DMS53 treated with DMSO at 0.1 percent for 48 hours (cell line): Measurements from ENCODE around the gene DCP2.

Source experiments
- DNase-seq: peaks from one replicate; lab custom pipeline; 2025; ENCODE audit not compliant: unreplicated experiment; lab: John Stamatoyannopoulos, UW

DCP2 gene

GRCh38 chr5:113062869-113063508, 86.4 kb downstream of the DCP2 start:
- no peak for DNase-seq

- DNase-seq, result no peak
Measured at GRCh38 chr5:113063927-113064326, 87.3 kb downstream of the DCP2 start.

DNA sequence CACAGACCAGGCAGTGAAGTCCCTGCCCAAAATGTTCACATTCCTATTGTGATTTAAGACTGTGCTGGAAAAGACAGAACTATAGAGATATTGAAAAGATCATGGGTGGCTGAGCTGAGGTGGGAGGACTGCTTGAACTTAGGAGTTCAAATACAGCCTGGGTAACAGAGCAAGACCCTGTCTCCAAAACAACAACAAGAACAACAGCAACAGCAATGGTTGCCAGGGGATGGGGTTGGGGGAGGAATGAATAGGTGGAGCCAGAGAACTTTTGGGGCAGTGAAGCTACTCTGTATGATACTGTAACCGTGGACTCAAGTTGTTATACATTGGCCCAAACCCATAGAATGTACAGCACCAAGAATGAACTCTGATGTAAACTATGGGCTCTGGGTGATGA, 88.2 kb downstream of the DCP2 start:
- no peak for DNase-seq

DNA sequence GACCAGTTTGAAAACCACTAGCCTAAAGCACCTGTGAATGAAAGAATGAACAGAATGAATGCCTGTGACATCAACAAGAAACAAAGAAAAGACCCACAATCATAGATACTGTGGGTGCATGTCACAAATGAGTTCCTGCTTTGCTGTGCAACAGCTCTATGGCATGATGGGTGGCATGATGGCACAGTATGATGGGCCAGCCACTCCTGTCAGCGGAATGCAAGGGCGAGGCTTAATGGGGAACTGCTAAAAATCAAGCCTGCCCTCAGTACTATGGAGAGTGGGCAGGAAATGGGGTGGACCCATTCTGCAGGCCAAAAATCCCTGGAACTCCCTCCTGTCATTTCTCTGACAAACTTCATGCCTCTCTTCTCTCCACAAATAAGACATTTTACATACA, 89.0 kb downstream of the DCP2 start:
- no peak for DNase-seq

DNA sequence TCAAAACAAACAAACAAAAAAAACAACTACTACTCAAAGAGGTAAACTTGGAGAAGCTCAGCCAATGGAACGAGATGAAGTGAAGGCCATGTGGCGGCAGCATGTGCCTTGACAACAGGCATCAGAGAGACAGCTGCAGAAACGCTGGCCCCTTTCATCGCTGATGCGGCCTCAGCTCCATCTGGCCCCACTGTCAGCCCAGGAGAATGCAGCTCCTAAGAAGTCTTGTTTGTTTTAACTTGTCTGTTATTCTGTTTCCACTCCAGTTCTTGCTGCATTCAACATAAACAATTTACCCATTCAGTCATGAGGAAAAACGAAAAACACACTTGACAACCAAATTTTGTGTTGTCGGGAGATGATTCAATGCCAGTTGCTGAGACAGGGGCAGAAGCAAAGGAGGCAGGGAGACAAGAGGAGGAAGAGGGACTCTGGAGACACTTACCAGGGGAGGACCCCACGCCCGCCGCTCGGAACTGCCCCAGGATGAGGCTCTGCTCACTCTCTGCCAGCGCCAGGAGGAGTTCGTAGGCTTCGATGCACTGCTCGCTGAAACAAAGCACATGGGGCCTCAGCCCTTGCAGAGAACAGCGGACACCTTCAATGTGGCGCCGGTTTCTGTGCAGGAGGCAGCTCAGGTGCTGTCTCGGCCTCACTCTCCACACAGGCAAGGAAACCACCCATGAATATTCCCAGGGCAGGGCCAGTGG, 91.2 kb downstream of the DCP2 start:
- DNase-seq, result no peak

- no peak for DNase-seq
Measured at GRCh38 chr5:113068559-113068958, 92.0 kb downstream of the DCP2 start.
